Measurements from ENCODE around the gene HPGD.

The HPGD gene

GRCh38 chr4:174464949-174465348, 57.3 kb downstream of the HPGD start:
- DNase-seq, result no peak

- DNase-seq, result no peak
Measured at GRCh38 chr4:174461466-174462106, 60.7 kb downstream of the HPGD start.

GRCh38 chr4:174460684-174461083, 61.6 kb downstream of the HPGD start:
- DNase-seq, result no peak

GRCh38 chr4:174457468-174457867, 64.8 kb downstream of the HPGD start:
- DNase-seq, result no peak

GRCh38 chr4:174454815-174455473, 67.3 kb downstream of the HPGD start:
- no peak for DNase-seq

GRCh38 chr4:174451718-174452296, 70.5 kb downstream of the HPGD start:
- DNase-seq, result no peak

GRCh38 chr4:174450786-174451125, 71.5 kb downstream of the HPGD start:
- DNase-seq, result no peak

- DNase-seq, result no peak
Measured at GRCh38 chr4:174449944-174450785, 72.1 kb downstream of the HPGD start.

GRCh38 chr4:174449152-174449551, 73.1 kb downstream of the HPGD start:
- no peak for DNase-seq

- no peak for DNase-seq
Measured at GRCh38 chr4:174444390-174444789, 77.9 kb downstream of the HPGD start.
